Sigmoid colon (tissue), 7 donors: ENCODE measurements around the gene AVPR1B. TPM values are rescaled to one million over a fixed set of nuclear protein-coding genes. Genes with fewer than 3 reads are reported as not detected.
A peak's percentile ranks its signal among the peaks of the same experiment; 100 is the strongest.

Experiments
- DNase-seq: peaks from one replicate; pipeline ENCODE4 v3.0.0-alpha.2; 2019
- H3K27ac ChIP-seq, 4 donors: fragments of 200-600 bp; sonication (generic); one replicate each; pipeline ENCODE4 v1.5.1; 2016 to 2019; ENCODE audit warnings: mild to moderate bottlenecking in 1 of 4
- H3K27me3 ChIP-seq, 3 donors: fragments of 200-600 bp; sonication (generic); one replicate each; pipeline ENCODE4 v1.5.1; 2019; ENCODE audit warnings: mild to moderate bottlenecking in 1 of 3
- H3K36me3 ChIP-seq, 4 donors: fragments of 200-600 bp; sonication (generic); one replicate each; pipeline ENCODE4 v1.5.1; 2016 to 2019
- H3K4me1 ChIP-seq, 4 donors: fragments of 200-600 bp; sonication (generic); one replicate each; pipeline ENCODE4 v1.5.1; 2017 to 2019
- H3K4me3 ChIP-seq, 4 donors: fragments of 200-600 bp; sonication (generic); one replicate each; pipeline ENCODE4 v1.5.1; 2017 to 2019; ENCODE audit warnings: mild to moderate bottlenecking in 2 of 4, moderate library complexity in 1 of 4
- H3K9me3 ChIP-seq, 4 donors: fragments of 200-600 bp in 3 of 4; sonication (generic) in 3 of 4; one replicate each; pipeline versions ENCODE4 v1.5.1 to v1.6.1; 2013 to 2019
- CTCF ChIP-seq, 4 experiments: fragments of 450-650 bp in 3 of 4; fragments of 200-600 bp in 1 of 4; IDR thresholded peaks; one replicate each; pipeline ENCODE4 v1.5.1; 2016 to 2019; ENCODE audit warnings: antibody characterized with exemption in 4 of 4, mild to moderate bottlenecking in 3 of 4, moderate library complexity in 2 of 4
- EP300 ChIP-seq, 4 donors: sonication (generic); formaldehyde crosslinking; IDR thresholded peaks; one replicate each; pipeline ENCODE4 v1.6.1; 2017; ENCODE audit warnings: antibody characterized with exemption in 4 of 4
- POLR2A ChIP-seq, 2 donors: fragments of 450-650 bp; IDR thresholded peaks; one replicate each; pipeline ENCODE4 v1.6.1; 2016; ENCODE audit warnings: antibody characterized with exemption in 2 of 2, mild to moderate bottlenecking in 2 of 2, moderate library complexity in 2 of 2
- POLR2AphosphoS5 ChIP-seq, 4 donors: sonication (generic); formaldehyde crosslinking; IDR thresholded peaks; one replicate each; pipeline ENCODE4 v1.6.1; 2017; ENCODE audit warnings: antibody characterized with exemption in 4 of 4
- WGBS, 2 donors: extraction: QIAGEN DNeasy Blood & Tissue Kit; methylation state at CpG; one replicate each; pipeline ENCODE4 v1.1.7; 2013; 5-methylcytosine and 5-hydroxymethylcytosine counted together
- intact Hi-C: fragments of 100-400 bp; cut with DNase I; formaldehyde crosslinking; loops from one replicate; pipeline ENCODE4 v1.15.1; 2023
- polyA plus RNA-seq, 3 donors: library from polyadenylated mRNA; stranded (reverse); fragments of 200-250 nt; gene quantifications; one replicate each; pipeline ENCODE4 v1.2.3, GENCODE V29; 2013
- total RNA-seq, 4 donors: library from RNA; depleted of rRNA; stranded (reverse); fragments of >200 nt; gene quantifications; one replicate each; pipeline ENCODE4 v1.1.0, GENCODE V29; 2016
- donor health status: healthy with polysubstance abuse.
- donor health status: Bipolar disorder and iron deficiency.
- donor health status: healthy.

Gene AVPR1B
- total and polyA plus RNA-seq, 7 donors, result 0.23 to 0.36 TPM; not detected in 5

GRCh38 chr1:206120406-206120805, 3.2 kb upstream of the AVPR1B start:
- Histone ChIP-seq H3K4me1 (peaks cover 0 to 14% (median 12%) of the 10 kb centered on the region in 4 donors), H3K36me3 (no peaks in the 10 kb centered on the region), H3K27me3 (peaks cover 0 to 29% (median 21%) of the 10 kb centered on the region in 3 donors), H3K9me3 (peaks cover 0 to 11% (median 3%) of the 10 kb centered on the region in 4 donors), H3K4me3 (no peak overlapping the region), H3K27ac (no peak overlapping the region)
- TF ChIP-seq EP300 (IDR thresholded peaks at IDR 0.05), result no peak
- TF ChIP-seq CTCF (IDR thresholded peaks at IDR 0.05), result no peak
- TF ChIP-seq POLR2AphosphoS5 (IDR thresholded peaks at IDR 0.05), result no peak
- no peak for TF ChIP-seq POLR2A (IDR thresholded peaks at IDR 0.05)
- DNase-seq, result no peak
- intact Hi-C loops, result no loop called here

GRCh38 chr1:206116873-206117150, 376 bp downstream of the AVPR1B start:
- peaks cover 0 to 11% (median 0%) of the 10 kb centered on the region in 4 donors for H3K9me3 ChIP-seq
- peaks cover 0 to 29% (median 21%) of the 10 kb centered on the region in 3 donors for H3K27me3 ChIP-seq
- H3K4me3 ChIP-seq, result peak overlapping the region in 3 of 4 donors; percentile 30 to 51 (median 44)
- H3K36me3 ChIP-seq, result no peaks in the 10 kb centered on the region
- no peak for TF ChIP-seq EP300 (IDR thresholded peaks at IDR 0.05)
- no peak for TF ChIP-seq POLR2A (IDR thresholded peaks at IDR 0.05)
- WGBS, 2 donors, result 34 to 48% methylated on average over 5 of the region's 5 CpGs
- DNase-seq, result no peak
- no peak overlapping the region for H3K27ac ChIP-seq
- intact Hi-C loops, result no loop called here
- H3K4me1 ChIP-seq, result peaks cover 0 to 14% (median 12%) of the 10 kb centered on the region in 4 donors

- Histone ChIP-seq H3K36me3 (no peaks in the 10 kb centered on the region), H3K27me3 (peaks cover 0 to 29% (median 21%) of the 10 kb centered on the region in 3 donors), H3K9me3 (peaks cover 0 to 7% (median 0%) of the 10 kb centered on the region in 4 donors), H3K4me3 (no peak overlapping the region), H3K27ac (no peak overlapping the region), H3K4me1 (peaks cover 0 to 14% (median 12%) of the 10 kb centered on the region in 4 donors)
- DNase-seq, result no peak
- WGBS, 2 donors, result 87 to 95% methylated on average over 25 of the region's 25 CpGs
- intact Hi-C loops, result no loop called here
- TF ChIP-seq CTCF (IDR thresholded peaks at IDR 0.05) (no peak), EP300 (IDR thresholded peaks at IDR 0.05) (no peak), POLR2AphosphoS5 (IDR thresholded peaks at IDR 0.05) (no peak), POLR2A (IDR thresholded peaks at IDR 0.05) (no peak)
Measured at GRCh38 chr1:206116191-206116872, 856 bp downstream of the AVPR1B start.

GRCh38 chr1:206115791-206116190, 1.4 kb downstream of the AVPR1B start:
- WGBS, 2 donors, result 96 to 98% methylated on average over 8 of the region's 8 CpGs
- TF ChIP-seq CTCF (IDR thresholded peaks at IDR 0.05), result no peak
- TF ChIP-seq POLR2A (IDR thresholded peaks at IDR 0.05), result no peak
- TF ChIP-seq EP300 (IDR thresholded peaks at IDR 0.05), result no peak
- no peak for TF ChIP-seq POLR2AphosphoS5 (IDR thresholded peaks at IDR 0.05)
- intact Hi-C loops, result no loop called here
- Histone ChIP-seq H3K27me3 (peaks cover 0 to 29% (median 21%) of the 10 kb centered on the region in 3 donors), H3K36me3 (no peaks in the 10 kb centered on the region), H3K9me3 (peaks cover 0 to 3% (median 0%) of the 10 kb centered on the region in 4 donors), H3K4me1 (peaks cover 0 to 14% (median 12%) of the 10 kb centered on the region in 4 donors), H3K4me3 (no peak overlapping the region), H3K27ac (no peak overlapping the region)
- DNase-seq, result no peak

DNA sequence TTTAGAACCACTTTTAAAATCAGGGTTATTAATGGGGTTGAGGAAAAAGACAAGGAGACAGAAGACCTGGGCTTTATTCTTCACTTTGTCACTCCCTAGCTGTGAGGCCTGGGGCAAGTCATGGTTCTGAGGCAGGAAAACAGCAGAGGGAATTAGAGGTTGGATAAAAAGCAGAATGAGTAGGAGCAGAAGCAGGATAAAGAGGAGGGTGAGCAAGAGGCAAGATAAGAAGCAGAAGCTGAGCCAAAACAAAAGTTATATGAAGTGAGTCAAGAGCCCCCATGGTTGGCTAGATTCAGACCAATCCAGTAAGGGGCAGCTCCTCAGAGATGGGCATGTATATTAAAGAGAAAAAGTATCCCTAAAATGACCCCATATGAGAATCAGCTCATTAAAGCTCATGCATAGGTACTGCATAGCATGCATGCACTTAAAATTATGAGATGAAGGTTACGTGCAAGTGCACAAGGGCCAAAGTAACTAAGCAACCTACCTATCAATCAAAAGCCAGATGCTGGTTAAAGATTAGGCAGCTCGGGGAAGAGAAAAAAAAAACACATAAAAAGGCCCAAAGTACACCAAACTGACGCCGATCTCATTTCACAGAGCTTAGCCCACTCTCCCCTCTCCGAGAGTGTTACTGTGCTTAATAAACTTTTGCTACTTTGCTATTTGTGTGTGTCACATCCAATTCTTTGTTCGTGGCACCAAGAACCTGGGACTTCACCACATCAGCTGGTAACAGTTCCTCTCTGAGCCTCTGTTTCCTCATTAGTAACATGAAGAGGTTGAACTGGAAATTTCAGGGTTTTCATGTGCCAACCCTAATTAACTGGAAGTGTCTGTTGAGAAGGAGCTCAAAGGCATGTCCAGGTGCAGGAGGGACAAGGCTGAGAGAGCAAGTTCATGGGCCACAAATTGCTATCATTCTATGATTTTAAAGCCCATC, 2.2 kb downstream of the AVPR1B start:
- H3K27me3 ChIP-seq, result peaks cover 0 to 29% (median 21%) of the 10 kb centered on the region in 3 donors
- no peaks in the 10 kb centered on the region for H3K36me3 ChIP-seq
- WGBS, 2 donors, result 19 to 53% methylated on average over 6 of the region's 6 CpGs
- DNase-seq, result no peak
- TF ChIP-seq EP300 (IDR thresholded peaks at IDR 0.05) (no peak), CTCF (IDR thresholded peaks at IDR 0.05) (no peak), POLR2AphosphoS5 (IDR thresholded peaks at IDR 0.05) (no peak), POLR2A (IDR thresholded peaks at IDR 0.05) (no peak)
- no peaks in the 10 kb centered on the region for H3K9me3 ChIP-seq
- peaks cover 0 to 14% (median 12%) of the 10 kb centered on the region in 4 donors for H3K4me1 ChIP-seq
- intact Hi-C loops, result no loop called here
- no peak overlapping the region for H3K27ac ChIP-seq
- H3K4me3 ChIP-seq, result no peak overlapping the region
